ENCODE data around the gene RGS16.

- TF ChIP-seq CTCF (IDR thresholded peaks at IDR 0.05), result no peak
- no peak for TF ChIP-seq POLR2A (IDR thresholded peaks at IDR 0.05)
- TF ChIP-seq POLR2AphosphoS5 (IDR thresholded peaks at IDR 0.05), result no peak
Observed at GRCh38 chr1:182599339-182599738, 4.8 kb downstream of the RGS16 start.
